NB4 (cell line): Measurements from ENCODE around the gene LRBA.

Source experiments
- MYC ChIP-seq: IDR thresholded peaks from 2 replicates; pipeline ENCODE4 v1.6.1; 2011; ENCODE audit warnings: low read depth, low read length
- POLR2A ChIP-seq: IDR thresholded peaks from 2 replicates; pipeline ENCODE4 v1.6.1; 2011; ENCODE audit warnings: mild to moderate bottlenecking; ENCODE audit not compliant: insufficient read length; ENCODE audit errors: extremely low read depth
- TF ChIP-seq, protein P1 (sequence below): IDR thresholded peaks from one replicate; pipeline ENCODE4 v1.5.1; 2012; ENCODE audit warnings: low read depth, low read length
- TF ChIP-seq, protein P2 (sequence below): IDR thresholded peaks from 2 replicates; pipeline ENCODE4 v1.6.1; 2011; ENCODE audit warnings: low read depth, low read length

- TF ChIP-seq, protein P1, sequence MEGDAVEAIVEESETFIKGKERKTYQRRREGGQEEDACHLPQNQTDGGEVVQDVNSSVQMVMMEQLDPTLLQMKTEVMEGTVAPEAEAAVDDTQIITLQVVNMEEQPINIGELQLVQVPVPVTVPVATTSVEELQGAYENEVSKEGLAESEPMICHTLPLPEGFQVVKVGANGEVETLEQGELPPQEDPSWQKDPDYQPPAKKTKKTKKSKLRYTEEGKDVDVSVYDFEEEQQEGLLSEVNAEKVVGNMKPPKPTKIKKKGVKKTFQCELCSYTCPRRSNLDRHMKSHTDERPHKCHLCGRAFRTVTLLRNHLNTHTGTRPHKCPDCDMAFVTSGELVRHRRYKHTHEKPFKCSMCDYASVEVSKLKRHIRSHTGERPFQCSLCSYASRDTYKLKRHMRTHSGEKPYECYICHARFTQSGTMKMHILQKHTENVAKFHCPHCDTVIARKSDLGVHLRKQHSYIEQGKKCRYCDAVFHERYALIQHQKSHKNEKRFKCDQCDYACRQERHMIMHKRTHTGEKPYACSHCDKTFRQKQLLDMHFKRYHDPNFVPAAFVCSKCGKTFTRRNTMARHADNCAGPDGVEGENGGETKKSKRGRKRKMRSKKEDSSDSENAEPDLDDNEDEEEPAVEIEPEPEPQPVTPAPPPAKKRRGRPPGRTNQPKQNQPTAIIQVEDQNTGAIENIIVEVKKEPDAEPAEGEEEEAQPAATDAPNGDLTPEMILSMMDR, result no peak
- TF ChIP-seq POLR2A, result no peak
- no peak for TF ChIP-seq MYC
- TF ChIP-seq, protein P2, sequence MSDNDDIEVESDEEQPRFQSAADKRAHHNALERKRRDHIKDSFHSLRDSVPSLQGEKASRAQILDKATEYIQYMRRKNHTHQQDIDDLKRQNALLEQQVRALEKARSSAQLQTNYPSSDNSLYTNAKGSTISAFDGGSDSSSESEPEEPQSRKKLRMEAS, result no peak
These were observed 428.8 kb downstream of the LRBA start for GRCh38 chr4:150586162-150586810.
